GM12878 (cell line): Measurements from ENCODE around the gene SHC1. TPM values are rescaled to one million over a fixed set of nuclear protein-coding genes. Genes with fewer than 3 reads are reported as not detected.
A peak's percentile ranks its signal among the peaks of the same experiment; 100 is the strongest.

Experiments
- ATAC-seq: fragments of 200-7000 bp; cut with Tn5 transposase; 3 replicates; pipeline ENCODE4 v1.9.1; 2020; ENCODE audit warnings: mild to moderate bottlenecking, moderate library complexity
- BruUV-seq: library from RNA; stranded (reverse); fragments of 400-500 nt; replicated peaks from 2 replicates; lab custom pipeline; 2021; lab: Mats Ljungman, UMichigan
- CTCF ChIA-PET: fragments of 300-600 bp; sonication (Branson Sonifier 250); formaldehyde crosslinking; extraction: SDS; loops from one replicate; lab custom pipeline; 2021; ENCODE audit warnings: inconsistent platforms; lab: Yijun Ruan, JAX
- POLR2A ChIA-PET: fragments of 350-600 bp; formaldehyde crosslinking; extraction: SDS; loops from one replicate; lab custom pipeline; 2021; ENCODE audit warnings: inconsistent platforms; lab: Charles Lee
- RAD21 ChIA-PET: fragments of 300-600 bp; sonication (Branson Sonifier 250); formaldehyde crosslinking; loops from one replicate; lab custom pipeline; 2023; ENCODE audit warnings: antibody characterized with exemption; ENCODE audit not compliant: unreplicated experiment; lab: Charles Lee
- SMC1A ChIA-PET: fragments of 300-600 bp; sonication (Branson Sonifier 250); formaldehyde crosslinking; loops from one replicate; lab custom pipeline; 2023; ENCODE audit not compliant: unreplicated experiment, uncharacterized antibody; lab: Charles Lee
- DNase-seq: peaks from one replicate; pipeline ENCODE4 v3.0.0-alpha.2; 2011; ENCODE audit warnings: low read depth, low spot score
- FAIRE-seq: peaks from 3 replicates; lab custom pipeline; 2011; peaks lifted over from hg19 to GRCh38; lab: Jason Lieb, UNC
- H2AFZ ChIP-seq: 2 replicates; pipeline ENCODE4 v1.6.0; 2011; ENCODE audit warnings: low read depth, low read length, control low read depth; ENCODE audit not compliant: control insufficient read depth
- H3K27ac ChIP-seq: 2 replicates; pipeline ENCODE4 v1.5.1; 2011; ENCODE audit warnings: control low read depth; ENCODE audit not compliant: control insufficient read depth, insufficient read depth
- H3K27me3 ChIP-seq, 2 experiments: replicated peaks in 1 of 2; 2 replicates each; pipeline versions ENCODE4 v1.6.0 to v1.6.1; 2011; ENCODE audit warnings: low read length in 1 of 2; ENCODE audit not compliant: control insufficient read depth in 2 of 2, insufficient read depth in 2 of 2
- H3K36me3 ChIP-seq, 2 experiments: 2 replicates each; pipeline ENCODE4 v1.5.1; 2011; ENCODE audit warnings: low read length in 1 of 2; ENCODE audit not compliant: control insufficient read depth in 2 of 2, insufficient read depth in 2 of 2
- H3K4me1 ChIP-seq: 2 replicates; pipeline ENCODE4 v1.6.1; 2011; ENCODE audit warnings: mild to moderate bottlenecking, low read length, moderate library complexity, mixed read lengths; ENCODE audit not compliant: control insufficient read depth, insufficient read depth
- H3K4me2 ChIP-seq: 2 replicates; pipeline ENCODE4 v1.6.0; 2011; ENCODE audit warnings: control low read depth; ENCODE audit not compliant: control insufficient read depth, insufficient read depth
- H3K4me3 ChIP-seq: fragments of 200-600 bp; sonication (generic); 2 replicates; pipeline ENCODE4 v1.5.1; 2016
- H3K79me2 ChIP-seq: 2 replicates; pipeline ENCODE4 v1.6.0; 2011; ENCODE audit warnings: low read length; ENCODE audit not compliant: control insufficient read depth, insufficient read depth
- H3K9ac ChIP-seq: 2 replicates; pipeline ENCODE4 v1.8.0; 2011; ENCODE audit warnings: low read length, control low read depth, mixed read lengths; ENCODE audit not compliant: control insufficient read depth, insufficient read depth
- H3K9me3 ChIP-seq: replicated peaks from 3 replicates; pipeline ENCODE4 v1.5.1; 2011; ENCODE audit warnings: mild to moderate bottlenecking, low read length; ENCODE audit not compliant: control insufficient read depth, insufficient read depth
- H4K20me1 ChIP-seq: 2 replicates; pipeline ENCODE4 v1.6.0; 2011; ENCODE audit not compliant: control insufficient read depth, insufficient read depth
- CREB1 ChIP-seq: IDR thresholded peaks from 2 replicates; pipeline ENCODE4 v1.6.1; 2012; ENCODE audit warnings: low read depth, mild to moderate bottlenecking, inconsistent platforms
- GABPA ChIP-seq: IDR thresholded peaks from 2 replicates; pipeline ENCODE4 v1.6.1; 2014; ENCODE audit warnings: antibody characterized with exemption, low read depth, mild to moderate bottlenecking, inconsistent platforms
- GATAD2B ChIP-seq: fragments of 450-650 bp; conservative IDR thresholded peaks from 2 replicates; pipeline ENCODE4 v1.6.1; 2017; ENCODE audit warnings: low read depth, mild to moderate bottlenecking, moderate library complexity
- POLR2A ChIP-seq: IDR thresholded peaks from 2 replicates; pipeline ENCODE4 v1.6.1; 2011; ENCODE audit warnings: low read depth, mild to moderate bottlenecking, low read length
- SMAD1 ChIP-seq: fragments of 450-650 bp; IDR thresholded peaks from 2 replicates; pipeline ENCODE4 v1.6.1; 2018; ENCODE audit warnings: mild to moderate bottlenecking, low read depth; ENCODE audit not compliant: partially characterized antibody
- SMC3 ChIP-seq: IDR thresholded peaks from 2 replicates; pipeline ENCODE4 v1.6.1; 2011; ENCODE audit warnings: low read length, improper control_type of control experiment, borderline replicate concordance
- ZSCAN29 ChIP-seq: fragments of 450-650 bp; IDR thresholded peaks from 2 replicates; pipeline ENCODE4 v1.6.1; 2017; ENCODE audit warnings: mild to moderate bottlenecking, moderate library complexity
- ZZZ3 ChIP-seq: IDR thresholded peaks from 2 replicates; pipeline ENCODE4 v1.6.1; 2011; ENCODE audit warnings: low read depth; ENCODE audit not compliant: control insufficient read depth, insufficient read length
- WGBS: methylation state at CpG from one replicate; pipeline ENCODE4 v1.1.6; 2016; ENCODE audit warnings: low lambda C conversion rate; ENCODE audit not compliant: insufficient replicate concordance, insufficient coverage; ENCODE audit errors: missing lambda C conversion rate; 5-methylcytosine and 5-hydroxymethylcytosine counted together
- in situ Hi-C: fragments of 300-500 bp; cut with MboI; formaldehyde crosslinking; loops from 9 replicates; pipeline ENCODE4 v1.14.3; 2018; ENCODE audit warnings: mixed read lengths
- intact Hi-C: fragments of 100-400 bp; cut with micrococcal nuclease; formaldehyde crosslinking; loops from one replicate; pipeline ENCODE4 v1.14.2; 2022; ENCODE audit not compliant: unreplicated experiment
- polyA plus RNA-seq, 11 experiments: library from polyadenylated mRNA; depleted of rRNA in 4 of 11; unstranded in 6 of 11; stranded (reverse) in 5 of 11; fragments of >200 nt; fragmentation: Nextera tagmentation in 4 of 11; fragmentation: Illumina TruSeq in 1 of 11; extraction: Ambion mirVana in 4 of 11; extraction: Trizol in 1 of 11; gene quantifications; 1 replicate in 1 of 11; 2 replicates in 10 of 11; pipeline versions ENCODE4 v1.2.1 to v1.2.3, GENCODE V29; 2011 to 2016; ENCODE audit warnings: inconsistent platforms in 2 of 11, missing spikeins in 2 of 11, low read depth in 1 of 11
- total RNA-seq, 4 experiments: library from RNA; depleted of rRNA in 3 of 4; stranded (reverse); fragments of >200 nt in 3 of 4; fragmentation: Illumina TruSeq in 1 of 4; extraction: Trizol in 1 of 4; gene quantifications; 2 replicates each; pipeline versions ENCODE4 v1.2.1 to v1.2.3, GENCODE V29; 2013 to 2021
- TF ChIP-seq, protein P1 (sequence below): fragments of 450-650 bp; formaldehyde crosslinking; IDR thresholded peaks from 2 replicates; pipeline ENCODE4 v1.5.0; 2022; ENCODE audit warnings: mild to moderate bottlenecking, missing genetic modification characterization
- TF ChIP-seq, protein P2 (sequence below): fragments of 450-650 bp; IDR thresholded peaks from 2 replicates; pipeline ENCODE4 v1.6.1; 2017; ENCODE audit warnings: low read depth, mild to moderate bottlenecking, moderate library complexity

The SHC1 gene
- total and polyA plus RNA-seq, 10 of the 15 experiments (the other 5 are each of a cell fraction or from before 2014, with no cell fraction given) = 2.6 to 49.3 (median 25.2) TPM

DNA sequence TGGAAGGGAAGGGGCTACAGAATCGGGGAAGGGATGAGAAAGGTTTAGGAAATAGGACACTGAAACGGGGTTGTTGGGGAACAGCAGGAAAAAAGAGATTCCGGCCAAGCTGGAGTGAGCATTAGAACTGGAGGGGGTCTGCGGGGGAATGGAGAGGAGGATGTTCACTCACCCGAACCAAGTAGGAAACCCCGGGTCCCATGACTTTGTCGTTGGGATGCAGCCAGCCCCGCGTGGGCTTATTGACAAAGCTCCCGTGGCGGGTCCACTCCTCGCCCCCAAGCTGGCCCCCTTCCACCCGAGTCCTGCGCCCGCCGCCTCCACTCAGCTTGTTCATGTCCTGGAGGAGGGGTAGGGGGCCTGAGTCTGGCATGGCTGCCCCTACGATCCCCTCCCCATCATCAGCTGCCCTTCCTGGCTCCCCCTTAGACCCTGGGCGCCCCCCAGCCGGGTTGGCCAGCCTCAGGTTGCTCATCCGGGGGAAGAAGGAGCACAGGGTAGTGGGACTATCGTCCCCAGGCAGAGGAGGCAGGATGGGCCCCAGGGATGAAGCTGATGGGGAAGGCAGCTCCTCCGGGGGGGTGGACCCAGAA is 591 bp downstream of the SHC1 start:
- Histone ChIP-seq H3K4me2 (peak overlapping the region; percentile 74; the same call in 1 of the 2 replicates), H3K9me3 (no peaks in the 10 kb centered on the region), H2AFZ (no peak overlapping the region), H4K20me1 (no peaks in the 10 kb centered on the region), H3K79me2 (peaks cover 43% of the 10 kb centered on the region), H3K36me3 (peaks cover 10 to 12% of the 10 kb centered on the region in 2 experiments; a peak in 3 of 4 replicates), H3K4me1 (peaks cover 22% of the 10 kb centered on the region), H3K9ac (peak overlapping the region; percentile 10; the same call in 1 of the 2 replicates), H3K27me3 (no peaks in the 10 kb centered on the region), H3K4me3 (peak overlapping the region; percentile 63), H3K27ac (peak overlapping the region; percentile 39)
- ATAC-seq (no peak), DNase-seq (no peak), FAIRE-seq (no peak)
- POLR2A ChIA-PET = interaction anchor here (0.6 to 9.8 kb wide), 13 partner anchors 9 to 1047 kb away, joined by 3 to 140 read pairs (median 5); partner anchors contain the start of genes FLAD1, PBXIP1, PMVK and PYGO2
- TF ChIP-seq, protein P1, sequence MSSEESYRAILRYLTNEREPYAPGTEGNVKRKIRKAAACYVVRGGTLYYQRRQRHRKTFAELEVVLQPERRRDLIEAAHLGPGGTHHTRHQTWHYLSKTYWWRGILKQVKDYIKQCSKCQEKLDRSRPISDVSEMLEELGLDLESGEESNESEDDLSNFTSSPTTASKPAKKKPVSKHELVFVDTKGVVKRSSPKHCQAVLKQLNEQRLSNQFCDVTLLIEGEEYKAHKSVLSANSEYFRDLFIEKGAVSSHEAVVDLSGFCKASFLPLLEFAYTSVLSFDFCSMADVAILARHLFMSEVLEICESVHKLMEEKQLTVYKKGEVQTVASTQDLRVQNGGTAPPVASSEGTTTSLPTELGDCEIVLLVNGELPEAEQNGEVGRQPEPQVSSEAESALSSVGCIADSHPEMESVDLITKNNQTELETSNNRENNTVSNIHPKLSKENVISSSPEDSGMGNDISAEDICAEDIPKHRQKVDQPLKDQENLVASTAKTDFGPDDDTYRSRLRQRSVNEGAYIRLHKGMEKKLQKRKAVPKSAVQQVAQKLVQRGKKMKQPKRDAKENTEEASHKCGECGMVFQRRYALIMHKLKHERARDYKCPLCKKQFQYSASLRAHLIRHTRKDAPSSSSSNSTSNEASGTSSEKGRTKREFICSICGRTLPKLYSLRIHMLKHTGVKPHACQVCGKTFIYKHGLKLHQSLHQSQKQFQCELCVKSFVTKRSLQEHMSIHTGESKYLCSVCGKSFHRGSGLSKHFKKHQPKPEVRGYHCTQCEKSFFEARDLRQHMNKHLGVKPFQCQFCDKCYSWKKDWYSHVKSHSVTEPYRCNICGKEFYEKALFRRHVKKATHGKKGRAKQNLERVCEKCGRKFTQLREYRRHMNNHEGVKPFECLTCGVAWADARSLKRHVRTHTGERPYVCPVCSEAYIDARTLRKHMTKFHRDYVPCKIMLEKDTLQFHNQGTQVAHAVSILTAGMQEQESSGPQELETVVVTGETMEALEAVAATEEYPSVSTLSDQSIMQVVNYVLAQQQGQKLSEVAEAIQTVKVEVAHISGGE = no peak
- TF ChIP-seq GABPA (no peak), CREB1 (no peak), SMC3 (no peak), ZZZ3 (no peak), SMAD1 (no peak), ZSCAN29 (no peak), GATAD2B (no peak), POLR2A (no peak)
- TF ChIP-seq, protein P2, sequence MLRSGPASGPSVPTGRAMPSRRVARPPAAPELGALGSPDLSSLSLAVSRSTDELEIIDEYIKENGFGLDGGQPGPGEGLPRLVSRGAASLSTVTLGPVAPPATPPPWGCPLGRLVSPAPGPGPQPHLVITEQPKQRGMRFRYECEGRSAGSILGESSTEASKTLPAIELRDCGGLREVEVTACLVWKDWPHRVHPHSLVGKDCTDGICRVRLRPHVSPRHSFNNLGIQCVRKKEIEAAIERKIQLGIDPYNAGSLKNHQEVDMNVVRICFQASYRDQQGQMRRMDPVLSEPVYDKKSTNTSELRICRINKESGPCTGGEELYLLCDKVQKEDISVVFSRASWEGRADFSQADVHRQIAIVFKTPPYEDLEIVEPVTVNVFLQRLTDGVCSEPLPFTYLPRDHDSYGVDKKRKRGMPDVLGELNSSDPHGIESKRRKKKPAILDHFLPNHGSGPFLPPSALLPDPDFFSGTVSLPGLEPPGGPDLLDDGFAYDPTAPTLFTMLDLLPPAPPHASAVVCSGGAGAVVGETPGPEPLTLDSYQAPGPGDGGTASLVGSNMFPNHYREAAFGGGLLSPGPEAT = no peak
- RAD21 ChIA-PET = interaction anchor here (0.9 to 2.8 kb wide), 12 partner anchors 9 to 115 kb away, joined by 3 to 20 read pairs (median 4); partner anchors contain the start of genes PBXIP1 and PYGO2
- intact Hi-C loops = loop anchor here (5.0 kb wide), 1 partner anchor 92 kb away; the partner anchor contains the start of gene EFNA4
- in situ Hi-C loops = no loop called here
- SMC1A ChIA-PET = interaction anchor here (0.9 to 3.2 kb wide), 7 partner anchors 9 to 410 kb away, joined by 3 to 21 read pairs (median 5); partner anchors contain the start of genes PBXIP1 and PYGO2
- 68% methylated on average over 22 of the region's 22 CpGs for WGBS
- CTCF ChIA-PET = interaction anchor here (1.0 to 20.6 kb wide), 11 partner anchors 8 to 203 kb away, joined by 3 to 226 read pairs (median 4); partner anchors contain the start of genes ADAM15, KRTCAP2, LENEP and PBXIP1
- no TSS peak for BruUV-seq
